22Rv1 (cell line): ENCODE results near the gene TRMT2A.

Experiments
- H3K27ac ChIP-seq: fragments of 450-650 bp; 2 replicates; pipeline ENCODE4 v1.5.1; 2017
- CTCF ChIP-seq: fragments of 450-650 bp; IDR thresholded peaks from 2 replicates; pipeline ENCODE4 v1.5.1; 2017; ENCODE audit warnings: mild to moderate bottlenecking
- ZFX ChIP-seq: fragments of 450-650 bp; IDR thresholded peaks from 2 replicates; pipeline ENCODE4 v1.6.1; 2017; ENCODE audit warnings: antibody characterized with exemption, borderline replicate concordance

Gene TRMT2A

GRCh38 chr22:20086763-20087162 is 30.3 kb downstream of the TRMT2A start:
- no peak overlapping the region for H3K27ac ChIP-seq
- TF ChIP-seq ZFX (no peak), CTCF (no peak)

GRCh38 chr22:20086101-20086599 is 30.9 kb downstream of the TRMT2A start:
- no peak overlapping the region for H3K27ac ChIP-seq

GRCh38 chr22:20085651-20086050 is 31.4 kb downstream of the TRMT2A start:
- TF ChIP-seq ZFX, result no peak
- H3K27ac ChIP-seq, result no peak overlapping the region

More at GRCh38 chr22:20086101-20086599, 30.9 kb downstream of the TRMT2A start:
- TF ChIP-seq ZFX (no peak), CTCF (no peak)

- TF ChIP-seq CTCF (peak; percentile 72), ZFX (no peak)
- peak overlapping the region; percentile 35; the same call in 1 of the 2 replicates for H3K27ac ChIP-seq
Measured at GRCh38 chr22:20084547-20085413, 32.2 kb downstream of the TRMT2A start.

GRCh38 chr22:20083891-20084546 is 33.0 kb downstream of the TRMT2A start:
- TF ChIP-seq CTCF (no peak), ZFX (no peak)
- peak overlapping the region; percentile 35; the same call in 1 of the 2 replicates for H3K27ac ChIP-seq

- no peak for TF ChIP-seq CTCF
- no peak for TF ChIP-seq ZFX
Measured at GRCh38 chr22:20083157-20083890, 33.7 kb downstream of the TRMT2A start.

GRCh38 chr22:20080776-20081654 is 36.0 kb downstream of the TRMT2A start:
- TF ChIP-seq CTCF (no peak), ZFX (no peak)
- H3K27ac ChIP-seq, result peak overlapping the region; percentile 97

More at GRCh38 chr22:20083157-20083890, 33.7 kb downstream of the TRMT2A start:
- no peak overlapping the region for H3K27ac ChIP-seq
